ENCODE data around the gene ELOF1.

DNA sequence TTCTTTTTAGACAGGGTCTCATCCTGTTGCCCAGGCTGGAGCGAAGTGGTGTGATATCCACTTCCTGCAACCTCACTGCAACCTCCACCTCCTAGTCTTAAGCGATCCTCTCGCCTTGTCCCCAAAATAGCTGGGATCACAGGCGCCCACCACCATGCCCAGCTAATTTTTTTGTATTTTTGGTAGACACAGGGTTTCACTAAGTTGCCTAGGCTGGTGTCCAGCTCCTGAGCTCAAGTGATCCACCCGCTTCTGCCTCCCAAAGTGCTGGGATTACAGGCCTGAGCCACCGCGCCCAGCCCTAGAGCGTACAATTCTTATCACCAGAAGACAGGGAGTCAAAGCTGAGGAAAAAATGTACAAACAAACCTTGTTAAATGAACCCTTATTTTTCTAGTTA is 4.5 kb upstream of the ELOF1 start:
- TF ChIP-seq ESRRG (CRISPR knock-in tag; IDR thresholded peaks at IDR 0.05), result no peak
- TF ChIP-seq, protein P1, sequence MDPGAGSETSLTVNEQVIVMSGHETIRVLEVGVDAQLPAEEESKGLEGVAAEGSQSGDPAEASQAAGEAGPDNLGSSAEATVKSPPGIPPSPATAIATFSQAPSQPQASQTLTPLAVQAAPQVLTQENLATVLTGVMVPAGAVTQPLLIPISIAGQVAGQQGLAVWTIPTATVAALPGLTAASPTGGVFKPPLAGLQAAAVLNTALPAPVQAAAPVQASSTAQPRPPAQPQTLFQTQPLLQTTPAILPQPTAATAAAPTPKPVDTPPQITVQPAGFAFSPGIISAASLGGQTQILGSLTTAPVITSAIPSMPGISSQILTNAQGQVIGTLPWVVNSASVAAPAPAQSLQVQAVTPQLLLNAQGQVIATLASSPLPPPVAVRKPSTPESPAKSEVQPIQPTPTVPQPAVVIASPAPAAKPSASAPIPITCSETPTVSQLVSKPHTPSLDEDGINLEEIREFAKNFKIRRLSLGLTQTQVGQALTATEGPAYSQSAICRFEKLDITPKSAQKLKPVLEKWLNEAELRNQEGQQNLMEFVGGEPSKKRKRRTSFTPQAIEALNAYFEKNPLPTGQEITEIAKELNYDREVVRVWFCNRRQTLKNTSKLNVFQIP (CRISPR knock-in tag; IDR thresholded peaks at IDR 0.05; ENCODE audit: borderline replicate concordance, low read depth), result no peak
- no peak for TF ChIP-seq ISL1 (CRISPR knock-in tag; IDR thresholded peaks at IDR 0.05)
- TF ChIP-seq, protein P2, sequence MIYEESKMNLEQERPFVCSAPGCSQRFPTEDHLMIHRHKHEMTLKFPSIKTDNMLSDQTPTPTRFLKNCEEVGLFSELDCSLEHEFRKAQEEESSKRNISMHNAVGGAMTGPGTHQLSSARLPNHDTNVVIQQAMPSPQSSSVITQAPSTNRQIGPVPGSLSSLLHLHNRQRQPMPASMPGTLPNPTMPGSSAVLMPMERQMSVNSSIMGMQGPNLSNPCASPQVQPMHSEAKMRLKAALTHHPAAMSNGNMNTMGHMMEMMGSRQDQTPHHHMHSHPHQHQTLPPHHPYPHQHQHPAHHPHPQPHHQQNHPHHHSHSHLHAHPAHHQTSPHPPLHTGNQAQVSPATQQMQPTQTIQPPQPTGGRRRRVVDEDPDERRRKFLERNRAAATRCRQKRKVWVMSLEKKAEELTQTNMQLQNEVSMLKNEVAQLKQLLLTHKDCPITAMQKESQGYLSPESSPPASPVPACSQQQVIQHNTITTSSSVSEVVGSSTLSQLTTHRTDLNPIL (CRISPR knock-in tag; IDR thresholded peaks at IDR 0.05; ENCODE audit: low read depth), result no peak

Data from SK-N-SH treated with all-trans-retinoic acid at 6 μM for 48 hours (cell line).